Stimulated activated CD4-positive, alpha-beta T cell treated with anti-CD3 and anti-CD28 coated beads, Interleukin-4, amount 100 ng/mL, for 1 hour (primary cell): ENCODE measurements around the gene ZBTB20.

Source experiments
- DNase-seq: peaks from one replicate; pipeline ENCODE4 v3.0.0-alpha.2; 2020

Gene ZBTB20

DNA sequence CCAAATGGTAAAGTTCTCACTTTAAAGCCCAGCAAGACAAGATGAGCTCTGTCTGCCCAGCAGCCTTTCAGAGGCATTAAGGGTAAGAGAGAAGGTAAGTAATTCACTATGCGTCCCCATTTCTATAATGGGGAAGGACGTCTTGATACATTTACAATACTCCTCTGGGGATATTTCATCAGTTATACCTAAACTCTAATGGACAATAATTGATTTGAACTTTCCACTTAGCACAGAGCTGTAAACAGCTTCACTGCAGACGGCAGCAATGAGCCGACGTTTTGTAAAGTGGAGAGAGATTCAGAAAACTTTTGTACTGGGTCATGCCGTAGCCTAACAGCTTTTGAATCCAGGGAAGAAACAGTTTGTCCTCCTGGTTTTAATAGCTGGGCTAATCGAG is 725.9 kb downstream of the ZBTB20 start:
- no peak for DNase-seq

DNA sequence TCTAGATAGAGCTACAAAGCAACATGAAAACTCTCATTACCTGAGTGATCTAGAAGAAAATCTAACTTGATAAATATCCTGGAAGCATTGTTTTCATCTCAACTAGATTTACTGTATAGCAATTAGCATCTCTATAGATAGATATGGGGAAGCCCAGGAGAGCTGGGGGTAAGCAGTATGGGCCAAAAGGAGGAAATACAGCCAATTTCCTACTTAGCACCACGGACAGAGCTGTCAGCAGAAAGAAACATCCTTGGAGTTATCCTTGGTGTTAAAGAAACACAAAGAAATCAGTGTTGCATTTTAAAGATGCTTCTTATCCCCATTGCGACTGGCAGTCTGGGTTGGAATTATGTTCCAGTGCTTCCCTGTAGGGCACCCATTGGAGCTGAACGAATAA is 727.0 kb downstream of the ZBTB20 start:
- no peak for DNase-seq

DNA sequence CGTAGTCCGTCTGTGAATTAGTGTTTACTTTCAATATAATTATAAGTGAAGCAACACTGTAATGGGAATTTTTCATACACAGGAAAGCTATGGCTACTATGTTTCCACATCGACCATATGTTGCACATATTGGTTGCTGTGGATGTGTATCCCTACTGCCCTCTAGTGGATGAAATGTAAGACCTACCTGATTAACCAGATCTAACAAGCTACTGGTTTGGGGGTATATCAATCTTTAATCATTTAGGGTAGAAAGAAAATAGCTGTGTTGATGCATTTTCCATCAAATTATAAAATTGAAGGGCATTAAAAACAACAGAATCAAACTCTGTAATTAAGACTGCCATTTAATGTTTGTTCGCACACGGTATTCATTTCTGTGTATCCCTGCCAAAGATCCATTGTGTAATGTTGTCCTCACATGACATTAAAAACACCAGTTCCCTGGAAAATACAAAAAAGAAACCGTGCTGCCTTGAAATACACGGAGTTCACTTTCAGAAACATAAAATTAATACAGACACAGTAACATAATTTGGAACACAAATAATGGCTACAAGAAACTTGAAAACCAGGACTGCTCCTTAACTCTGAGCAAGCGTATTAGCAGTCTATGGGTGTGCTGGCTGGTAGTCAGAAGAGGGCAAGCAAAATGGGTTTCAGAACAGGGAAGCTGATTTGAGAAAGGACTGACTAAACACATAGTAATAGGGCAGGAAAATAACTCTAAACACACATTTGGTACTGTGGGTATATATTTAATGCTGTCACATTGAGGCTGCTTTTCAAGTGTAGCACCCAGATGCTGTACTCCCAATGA is 728.2 kb downstream of the ZBTB20 start:
- DNase-seq, result no peak

DNA sequence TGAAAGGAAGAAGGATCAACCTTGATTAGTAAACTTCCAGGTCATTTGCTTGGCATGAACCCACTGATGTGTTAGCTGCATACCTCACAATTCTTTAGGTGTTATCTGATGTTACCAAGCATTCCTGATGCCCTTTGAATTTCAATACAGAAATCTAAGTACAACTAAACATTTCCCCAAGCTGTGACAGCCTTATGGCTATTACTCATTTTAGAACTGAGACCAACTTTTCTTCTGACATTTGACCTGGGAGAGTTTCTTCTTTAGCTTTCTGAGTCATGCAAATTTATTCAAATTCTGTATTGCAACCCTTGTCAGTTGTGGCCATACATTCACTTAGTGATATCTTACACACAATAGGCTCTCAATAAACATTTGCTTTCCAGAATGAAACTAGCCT is 729.0 kb downstream of the ZBTB20 start:
- no peak for DNase-seq

DNA sequence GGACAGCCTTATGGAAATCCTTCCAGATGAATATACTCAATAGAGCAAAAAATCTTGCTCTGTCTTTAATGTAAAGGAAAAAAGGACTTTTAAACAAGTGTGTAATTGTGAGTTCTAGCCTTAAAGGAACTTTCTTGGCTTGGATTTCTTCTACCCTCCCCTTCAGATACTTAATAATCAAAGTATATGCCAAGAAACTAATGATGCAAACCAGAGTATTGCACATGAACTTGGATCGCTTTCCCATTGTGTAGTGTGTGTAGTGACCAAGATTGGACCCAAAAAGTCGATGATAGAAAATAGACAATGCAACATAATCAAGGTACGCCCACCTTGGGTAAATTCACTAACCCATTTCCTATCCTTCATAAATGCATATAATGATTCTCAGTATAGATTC is 729.4 kb downstream of the ZBTB20 start:
- DNase-seq, result no peak

DNA sequence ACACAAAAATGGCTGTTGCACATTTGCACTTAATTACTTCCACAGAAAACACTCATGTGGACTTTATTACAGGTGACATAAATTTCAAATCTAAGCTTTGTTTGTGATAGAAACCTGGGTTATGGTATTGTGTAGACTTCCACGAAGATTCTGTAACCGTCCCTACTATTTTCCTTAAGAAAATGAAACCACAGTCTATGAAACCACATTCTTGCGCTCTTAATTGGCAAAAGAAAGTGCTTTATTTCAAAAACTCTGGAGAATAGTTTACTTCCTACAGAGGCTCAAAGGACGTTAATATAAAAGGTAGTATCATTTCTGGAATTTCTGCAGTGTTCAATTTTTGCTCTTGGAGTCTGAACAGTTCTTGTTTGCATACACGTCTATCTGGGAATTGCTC is 729.8 kb downstream of the ZBTB20 start:
- DNase-seq, result no peak

DNA sequence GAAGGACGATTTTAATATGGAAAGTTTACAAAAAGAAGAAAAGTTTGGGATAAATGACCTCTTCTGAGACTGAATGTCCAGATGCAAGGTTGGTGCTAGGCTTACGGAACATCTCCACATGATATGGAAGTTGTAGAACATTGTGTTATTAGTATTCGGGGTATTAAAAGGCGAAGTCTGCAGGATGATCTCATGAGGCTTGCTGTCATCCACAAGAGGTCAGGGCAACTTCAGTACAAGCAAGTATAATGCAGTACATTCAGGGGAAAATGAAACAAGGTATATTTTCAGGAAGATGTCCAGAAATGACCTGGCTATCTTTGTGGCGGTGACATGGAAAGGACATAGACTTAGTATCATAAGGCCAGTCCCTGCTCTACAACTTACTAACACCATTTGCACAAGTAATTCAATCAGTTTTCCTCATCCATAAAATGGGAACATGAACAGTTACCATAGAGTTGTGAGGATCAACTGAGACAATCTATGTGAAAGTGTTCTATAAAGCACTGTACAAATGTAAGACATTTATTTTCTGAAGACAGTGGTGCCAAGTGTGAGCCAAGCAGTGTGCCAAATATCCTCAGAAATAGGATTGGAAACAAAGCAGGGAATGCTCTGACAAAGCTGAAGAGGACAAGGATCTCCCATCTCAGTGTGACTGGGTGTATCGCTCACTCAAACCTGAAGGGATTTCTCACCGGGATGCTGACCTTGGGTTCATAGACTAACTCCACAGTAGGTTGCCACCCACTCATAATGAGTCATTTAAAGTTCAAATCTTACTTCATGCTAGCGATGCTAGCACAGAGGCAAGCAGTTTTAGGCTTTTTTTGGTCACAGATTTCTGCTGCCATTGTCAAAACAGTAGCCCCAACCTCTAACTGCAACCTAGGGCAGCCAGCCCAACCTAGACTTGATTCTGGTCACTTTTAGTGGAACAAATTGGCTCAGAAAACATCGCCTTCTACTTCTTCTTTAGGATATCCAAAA is 735.0 kb downstream of the ZBTB20 start:
- no peak for DNase-seq

DNA sequence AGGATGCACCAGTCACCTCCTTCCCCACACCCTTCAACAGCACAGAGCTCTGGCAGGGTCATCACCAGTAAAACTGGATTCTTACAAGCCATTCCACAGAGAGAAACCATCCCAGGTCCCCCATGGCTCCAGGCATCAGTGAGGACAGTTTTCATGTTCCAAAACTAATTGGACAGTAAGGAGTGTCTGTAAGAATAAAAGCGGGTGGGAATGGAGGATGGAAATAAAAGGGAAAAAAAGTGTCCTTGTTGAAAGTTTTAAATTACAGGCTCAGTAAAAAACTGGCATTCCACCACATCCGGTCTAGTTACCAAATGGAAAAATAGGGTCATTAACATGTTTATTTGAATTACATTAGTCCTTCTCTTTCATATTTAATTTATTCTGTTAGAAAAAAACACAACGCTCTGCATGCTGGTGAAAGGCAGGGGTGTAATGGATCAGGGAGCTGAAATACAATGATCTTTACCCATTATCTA is 735.9 kb downstream of the ZBTB20 start:
- DNase-seq, result no peak

DNA sequence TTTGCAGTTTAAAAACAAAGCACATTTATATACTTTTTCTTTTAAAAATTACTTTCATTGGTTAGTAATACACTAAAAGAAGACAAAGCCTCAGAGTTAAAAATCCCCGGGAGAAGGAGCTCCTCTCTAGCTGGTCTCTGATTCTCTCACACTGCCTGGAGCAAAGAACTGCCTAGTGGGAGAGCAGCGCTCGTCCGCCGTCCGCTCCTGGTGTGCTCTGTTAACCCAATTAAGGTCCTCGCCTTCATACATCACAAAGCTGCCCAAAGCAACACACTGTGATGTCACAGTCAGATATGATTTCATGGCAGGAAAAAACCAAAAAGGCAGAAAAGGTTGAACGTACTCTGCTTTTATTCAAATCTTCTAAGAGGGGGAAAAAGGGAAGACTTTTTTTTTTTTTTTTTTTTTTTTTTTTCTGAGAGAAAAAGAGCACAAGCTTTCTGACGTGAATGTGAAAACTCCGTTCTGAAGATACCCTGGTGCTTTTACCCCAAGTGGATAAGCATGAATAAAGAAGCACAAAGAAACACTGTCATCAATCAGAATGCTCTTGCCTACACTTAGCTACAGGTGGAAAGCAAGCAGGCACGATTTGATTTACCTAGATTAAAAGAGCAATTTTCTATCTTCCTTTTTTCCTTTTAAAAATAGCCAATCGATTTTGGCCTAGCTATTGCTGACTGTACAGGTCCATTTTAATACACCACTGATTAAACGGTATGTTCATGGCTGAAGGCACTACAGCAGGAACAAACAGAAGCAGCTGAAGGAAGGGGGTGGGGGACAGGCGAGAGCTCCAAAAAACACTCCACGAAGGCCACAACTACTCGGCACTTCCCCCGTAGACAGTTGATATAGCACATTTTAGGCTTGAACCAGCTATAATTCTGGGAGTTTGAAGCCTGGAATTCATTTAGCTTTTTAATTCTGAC is 738.1 kb downstream of the ZBTB20 start:
- no peak for DNase-seq

DNA sequence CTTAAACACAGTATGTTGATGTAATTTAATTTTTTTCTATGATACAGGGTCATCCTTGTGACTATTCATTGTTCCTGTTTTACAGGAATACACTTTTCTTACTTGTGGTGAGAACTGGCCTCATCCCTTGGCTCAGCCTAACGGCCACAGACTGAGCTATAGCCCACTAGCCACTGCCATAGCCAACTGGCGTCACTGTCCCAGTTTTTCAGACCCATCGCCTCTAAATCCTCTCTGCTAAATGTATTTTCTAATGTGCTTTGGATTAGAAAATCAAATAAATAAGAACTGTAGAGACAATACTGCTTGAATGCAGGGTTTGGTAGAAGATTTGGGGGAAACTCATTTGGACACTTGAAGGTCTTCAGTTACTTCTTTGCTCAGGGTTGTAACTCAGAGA is 740.2 kb downstream of the ZBTB20 start:
- DNase-seq, result no peak

DNA sequence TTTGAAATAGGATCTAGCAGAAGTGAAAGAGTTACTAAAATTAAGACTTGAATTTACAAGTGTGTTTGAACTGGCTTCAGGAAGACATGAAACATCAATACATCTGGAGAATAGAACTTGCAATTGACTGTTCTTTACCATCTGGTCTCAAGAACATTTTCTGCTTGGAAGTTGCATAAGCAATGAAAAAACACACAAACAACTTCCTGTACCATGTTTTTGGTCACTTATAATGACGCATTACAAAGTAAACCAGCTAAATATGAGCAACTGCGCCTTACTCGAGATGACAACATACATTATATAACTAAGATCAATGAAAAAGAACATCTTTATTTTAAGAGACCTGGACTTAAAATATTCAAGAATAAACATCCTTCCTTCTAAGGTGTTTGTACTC is 740.8 kb downstream of the ZBTB20 start:
- no peak for DNase-seq

DNA sequence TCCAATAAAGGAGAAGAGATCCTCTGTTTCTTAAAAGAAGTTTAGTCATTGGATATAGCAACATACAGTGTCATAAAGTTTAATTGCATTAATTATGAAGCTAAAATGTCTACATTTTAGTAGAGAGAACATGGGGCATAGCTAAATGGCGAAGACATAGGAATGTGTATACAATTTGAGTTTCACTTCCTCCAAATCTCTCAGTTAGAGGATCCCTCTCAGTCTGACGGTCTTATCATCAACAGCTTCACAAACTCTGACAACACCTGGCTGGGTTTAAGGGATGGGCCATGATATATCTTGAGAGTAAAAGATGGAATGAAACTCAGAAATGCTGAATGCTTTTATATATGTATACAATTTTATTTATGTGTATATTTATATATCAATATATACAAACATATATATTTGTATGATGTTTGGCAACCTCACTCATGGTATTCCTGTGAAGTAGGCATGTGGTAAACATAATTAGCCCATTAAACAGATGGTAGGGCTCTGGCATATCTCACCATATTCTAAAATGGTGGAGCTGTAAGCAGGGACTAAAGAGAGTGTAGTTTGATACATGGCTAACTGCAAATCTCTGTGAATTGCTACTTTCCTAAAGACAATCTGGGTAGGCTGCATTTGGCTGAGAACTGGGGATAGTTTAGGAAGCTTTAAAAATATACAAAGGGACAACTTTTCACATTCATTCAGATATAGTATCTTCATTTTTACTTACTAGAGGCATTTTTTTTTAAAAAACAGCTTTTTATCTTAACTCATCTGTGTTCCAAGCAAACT is 741.7 kb downstream of the ZBTB20 start:
- no peak for DNase-seq

DNA sequence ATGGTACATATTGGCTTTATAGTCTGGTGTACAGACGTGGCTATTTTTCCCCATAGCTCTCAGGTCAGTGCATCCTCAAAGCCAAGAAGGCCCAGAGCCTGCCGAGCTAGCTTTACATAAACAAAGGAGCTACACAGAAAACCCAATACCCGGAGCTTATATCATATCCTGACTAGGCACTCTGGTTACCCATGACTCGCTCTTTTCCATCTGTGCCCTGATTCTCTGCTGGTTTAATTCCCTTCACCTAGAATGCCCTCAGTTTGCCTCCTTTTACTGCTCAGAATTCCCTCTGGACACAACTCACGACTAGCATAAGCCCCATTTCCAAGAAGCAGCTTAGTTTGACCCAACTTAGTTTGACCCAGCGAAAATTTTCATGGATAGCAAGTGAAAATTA is 742.5 kb downstream of the ZBTB20 start:
- DNase-seq, result no peak

DNA sequence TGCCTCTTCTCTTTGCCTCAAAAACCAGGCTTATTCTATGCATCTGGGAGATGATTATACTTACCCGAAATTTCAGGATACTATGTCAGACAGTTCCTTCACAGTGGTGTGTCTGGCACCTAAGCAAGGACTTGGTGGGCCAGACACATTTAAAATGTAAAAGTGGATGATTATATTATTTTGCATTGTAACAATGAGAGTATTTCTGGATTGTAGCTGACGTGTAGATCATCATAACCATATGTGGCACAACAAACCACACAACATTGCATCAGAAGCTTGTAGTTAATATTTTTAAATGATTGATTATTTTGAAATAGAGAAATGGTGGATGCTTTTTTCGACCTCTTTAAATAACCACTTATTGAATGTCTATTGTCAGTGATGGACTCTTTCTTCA is 744.2 kb downstream of the ZBTB20 start:
- DNase-seq, result no peak

DNA sequence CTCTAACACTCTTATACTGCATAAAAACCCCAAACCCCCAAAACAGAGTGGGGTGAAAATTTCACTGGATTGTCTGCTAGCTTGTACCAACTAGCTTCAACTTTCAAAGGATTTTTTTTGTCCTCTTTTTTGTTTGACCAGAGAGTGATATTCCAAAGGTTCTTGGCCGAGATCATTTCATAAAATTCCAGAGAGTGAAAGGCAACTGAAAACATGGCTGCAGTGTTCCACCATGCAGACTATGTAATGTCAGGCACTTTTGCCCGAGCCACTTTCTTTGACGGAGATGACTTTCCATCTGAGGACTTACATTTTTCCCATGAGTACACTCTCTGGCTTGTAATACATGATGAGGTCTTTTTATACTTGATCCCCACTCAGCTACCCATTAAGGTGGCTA is 745.7 kb downstream of the ZBTB20 start:
- DNase-seq, result no peak

DNA sequence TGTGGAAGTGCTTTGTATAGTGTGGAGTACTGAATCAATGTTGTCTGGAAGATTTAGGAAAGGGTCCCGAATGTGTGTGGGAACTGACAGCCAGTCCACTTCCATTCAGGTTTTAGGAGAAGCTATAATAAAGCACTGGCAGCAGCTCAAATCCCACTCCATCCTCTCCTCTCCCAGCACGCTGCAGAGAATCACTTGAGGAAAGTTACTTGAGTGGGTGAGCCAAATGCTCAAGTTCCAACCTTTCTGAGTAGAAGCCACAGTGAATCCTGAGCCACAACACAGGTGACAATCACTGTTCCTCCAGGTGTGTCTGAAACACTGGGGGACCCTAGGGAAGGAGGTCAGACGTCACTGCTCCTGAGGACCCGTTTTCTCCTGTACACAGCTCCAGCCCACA is 746.7 kb downstream of the ZBTB20 start:
- no peak for DNase-seq

DNA sequence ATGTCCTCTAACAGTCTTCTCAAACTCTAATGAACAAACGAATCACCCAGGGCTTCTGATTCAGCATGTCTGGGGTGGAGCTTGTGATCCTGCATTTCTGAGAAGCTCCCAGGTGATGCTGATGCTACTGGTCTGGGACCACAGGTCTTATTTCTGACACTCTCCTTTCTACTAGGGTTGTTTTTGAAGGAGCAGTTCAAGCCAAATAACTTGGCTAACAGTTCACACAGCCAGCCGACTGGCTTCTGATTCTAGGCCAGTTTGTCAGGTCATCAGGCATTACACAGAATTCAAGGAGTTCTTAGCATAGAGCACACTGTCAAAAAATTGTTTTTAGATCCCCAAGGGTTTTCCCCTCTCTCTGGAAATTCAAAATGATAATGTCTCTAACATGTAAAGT is 752.5 kb downstream of the ZBTB20 start:
- no peak for DNase-seq

DNA sequence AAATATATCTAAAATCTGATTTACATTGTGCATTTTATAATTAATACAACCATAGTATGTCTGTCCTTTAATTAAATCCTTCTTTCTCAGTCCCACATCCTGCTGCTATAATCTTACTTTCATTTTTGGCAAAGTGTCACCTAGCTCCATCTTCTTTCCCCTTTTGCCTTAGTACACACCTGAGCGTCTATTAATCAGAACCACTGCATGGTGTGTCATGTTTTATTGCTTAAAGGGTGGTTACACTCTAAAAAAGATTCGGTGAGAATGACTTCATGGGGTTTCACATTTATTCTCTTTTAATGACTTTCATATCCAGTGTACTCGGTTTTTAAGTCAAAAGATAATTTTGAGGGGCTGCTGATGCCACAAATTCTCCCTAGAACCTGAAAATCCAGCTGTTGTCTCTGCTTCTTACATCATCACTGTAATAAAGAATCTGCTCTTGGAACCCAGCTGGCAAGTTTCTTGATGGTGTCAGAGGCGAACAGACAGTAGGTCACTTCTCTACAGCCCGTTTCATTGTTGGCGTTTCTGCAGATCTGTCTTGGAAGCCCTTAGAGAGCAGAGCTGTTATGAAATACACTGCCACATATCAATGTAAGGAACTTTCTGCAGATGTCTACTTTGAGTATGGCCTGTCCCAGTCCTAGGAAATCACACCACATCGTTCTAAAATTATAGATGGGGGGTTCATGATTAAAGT is 753.6 kb downstream of the ZBTB20 start:
- no peak for DNase-seq

DNA sequence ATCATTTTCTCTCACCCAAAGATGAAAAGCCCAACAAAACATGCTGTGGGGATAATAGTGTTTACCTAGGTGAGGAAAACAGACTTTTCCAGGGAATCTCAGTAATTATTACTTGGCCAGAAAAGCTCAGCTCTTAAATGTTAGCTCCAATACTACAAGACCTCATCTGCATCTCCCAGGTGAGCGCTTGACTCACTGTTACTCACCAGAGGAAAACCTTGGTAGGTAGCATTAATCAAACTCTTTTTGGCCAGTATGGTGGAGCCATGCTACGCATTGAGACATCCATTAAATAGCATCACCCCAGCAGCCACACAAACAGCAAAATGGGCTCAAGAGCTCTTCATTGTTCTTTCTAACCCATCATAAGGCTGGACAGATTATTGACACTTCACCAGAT is 754.3 kb downstream of the ZBTB20 start:
- no peak for DNase-seq

DNA sequence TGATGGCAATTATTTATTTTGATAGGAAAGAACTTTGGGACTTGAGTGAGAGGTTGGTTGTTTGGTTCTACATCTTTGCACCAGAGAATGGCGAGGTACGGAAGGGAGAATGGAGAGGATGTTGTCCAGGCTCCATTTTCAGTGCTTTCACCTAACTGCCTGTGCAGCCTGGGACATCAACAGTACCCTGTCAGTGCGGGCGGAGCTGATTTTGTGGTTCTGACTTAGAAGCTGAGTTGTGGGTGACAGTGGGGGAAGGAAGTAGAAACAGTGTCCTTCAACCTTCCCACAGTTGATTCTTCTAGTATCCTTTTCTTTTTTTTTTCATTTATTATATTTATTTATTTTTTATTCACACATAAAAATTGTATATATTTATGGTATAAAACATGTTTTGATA is 757.9 kb downstream of the ZBTB20 start:
- DNase-seq, result no peak

DNA sequence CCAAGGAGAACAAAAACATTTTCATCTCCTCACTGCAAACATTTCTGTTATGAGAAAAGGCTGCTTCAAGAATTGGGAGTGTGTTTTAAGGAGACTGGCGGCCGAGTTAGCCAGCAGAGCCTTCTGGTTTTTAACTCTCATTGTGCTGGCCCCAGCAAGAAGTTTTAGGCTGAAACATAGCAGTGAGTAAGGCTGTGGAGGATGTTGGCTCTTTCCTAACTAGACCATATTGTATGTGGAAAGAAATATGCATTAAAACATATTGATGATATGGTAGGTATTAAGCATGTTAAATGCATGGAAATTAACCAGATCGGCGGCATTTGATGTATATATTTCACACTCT is 762.6 kb downstream of the ZBTB20 start:
- no peak for DNase-seq
